Measurements from ENCODE around the gene CCN6. TPM values are rescaled to one million over a fixed set of nuclear protein-coding genes. Genes with fewer than 3 reads are reported as not detected.

CCN6 gene
- total RNA-seq, 4 donors from 2014 or later, result 0.25 to 7.6 (median 1.0) TPM; not detected in 1

GRCh38 chr6:112008482-112008881 lies 45.4 kb upstream of the CCN6 start:
- DNase-seq (ENCODE audit: low spot score in 2 of 2), result no peak
- no peaks in the 10 kb centered on the region for H3K36me3 ChIP-seq
- no peak overlapping the region for H3K4me3 ChIP-seq
- no peak for TF ChIP-seq POLR2A (IDR thresholded peaks at IDR 0.05)
- TF ChIP-seq CTCF (IDR thresholded peaks at IDR 0.05), result no peak
- TF ChIP-seq POLR2AphosphoS5 (IDR thresholded peaks at IDR 0.05), result no peak
- TF ChIP-seq EP300 (IDR thresholded peaks at IDR 0.05), result no peak
- WGBS, result 88% methylated on average over 4 of the region's 4 CpGs
- H3K4me1 ChIP-seq, result no peaks in the 10 kb centered on the region
- no peak overlapping the region for H3K27ac ChIP-seq
- no peaks in the 10 kb centered on the region for H3K9me3 ChIP-seq
- no peaks in the 10 kb centered on the region for H3K27me3 ChIP-seq

GRCh38 chr6:112010328-112010727 lies 43.6 kb upstream of the CCN6 start:
- Histone ChIP-seq H3K4me3 (no peak overlapping the region), H3K27ac (no peak overlapping the region), H3K9me3 (no peaks in the 10 kb centered on the region), H3K4me1 (peaks cover 11% of the 10 kb centered on the region), H3K36me3 (no peaks in the 10 kb centered on the region), H3K27me3 (no peaks in the 10 kb centered on the region)
- TF ChIP-seq CTCF (IDR thresholded peaks at IDR 0.05) (no peak), POLR2AphosphoS5 (IDR thresholded peaks at IDR 0.05) (no peak), EP300 (IDR thresholded peaks at IDR 0.05) (no peak), POLR2A (IDR thresholded peaks at IDR 0.05) (no peak)
- no peak for DNase-seq (ENCODE audit: low spot score in 2 of 2)
- WGBS, result 74% methylated on average over 5 of the region's 5 CpGs

- H3K27me3 ChIP-seq, result no peaks in the 10 kb centered on the region
- no peak for DNase-seq (ENCODE audit: low spot score in 2 of 2)
- H3K4me1 ChIP-seq, result peaks cover 24% of the 10 kb centered on the region
- H3K27ac ChIP-seq, result no peak overlapping the region
- H3K36me3 ChIP-seq, result no peaks in the 10 kb centered on the region
- whole genome bisulfite sequencing, result 93% methylated on average over 3 of the region's 3 CpGs
- H3K9me3 ChIP-seq, result no peaks in the 10 kb centered on the region
- H3K4me3 ChIP-seq, result no peak overlapping the region
- TF ChIP-seq POLR2A (IDR thresholded peaks at IDR 0.05) (no peak), EP300 (IDR thresholded peaks at IDR 0.05) (no peak), POLR2AphosphoS5 (IDR thresholded peaks at IDR 0.05) (no peak), CTCF (IDR thresholded peaks at IDR 0.05) (no peak)
Observed at GRCh38 chr6:112013051-112013450, 40.9 kb upstream of the CCN6 start.

- no peaks in the 10 kb centered on the region for H3K27me3 ChIP-seq
- no peaks in the 10 kb centered on the region for H3K36me3 ChIP-seq
- no peaks in the 10 kb centered on the region for H3K9me3 ChIP-seq
- H3K27ac ChIP-seq, result peak overlapping the region; percentile 58
- no peak for DNase-seq (ENCODE audit: low spot score in 2 of 2)
- H3K4me3 ChIP-seq, result no peak overlapping the region
- TF ChIP-seq CTCF (IDR thresholded peaks at IDR 0.05), result no peak
- no peak for TF ChIP-seq EP300 (IDR thresholded peaks at IDR 0.05)
- no peak for TF ChIP-seq POLR2A (IDR thresholded peaks at IDR 0.05)
- no peak for TF ChIP-seq POLR2AphosphoS5 (IDR thresholded peaks at IDR 0.05)
- peaks cover 37% of the 10 kb centered on the region for H3K4me1 ChIP-seq
- 16% methylated on average over 2 of the region's 2 CpGs for WGBS
Observed at GRCh38 chr6:112014483-112014882, 39.4 kb upstream of the CCN6 start.

GRCh38 chr6:112015725-112016124 lies 38.2 kb upstream of the CCN6 start:
- Histone ChIP-seq H3K27me3 (no peaks in the 10 kb centered on the region), H3K4me1 (peaks cover 40% of the 10 kb centered on the region), H3K36me3 (no peaks in the 10 kb centered on the region), H3K9me3 (no peaks in the 10 kb centered on the region), H3K4me3 (no peak overlapping the region), H3K27ac (no peak overlapping the region)
- DNase-seq (ENCODE audit: low spot score in 2 of 2), result no peak
- 89% methylated on average over 5 of the region's 5 CpGs for WGBS
- TF ChIP-seq EP300 (IDR thresholded peaks at IDR 0.05), result no peak
- TF ChIP-seq POLR2AphosphoS5 (IDR thresholded peaks at IDR 0.05), result no peak
- TF ChIP-seq POLR2A (IDR thresholded peaks at IDR 0.05), result no peak
- no peak for TF ChIP-seq CTCF (IDR thresholded peaks at IDR 0.05)

Measured in suprapubic skin (tissue), 4 donors.